ENCODE results near the gene ALMS1.
"Not testable (repeated sequence)": the region's sequence is repeated elsewhere in the genome, so short reads cannot be mapped to it uniquely, and the experiment has no call there.

DNA sequence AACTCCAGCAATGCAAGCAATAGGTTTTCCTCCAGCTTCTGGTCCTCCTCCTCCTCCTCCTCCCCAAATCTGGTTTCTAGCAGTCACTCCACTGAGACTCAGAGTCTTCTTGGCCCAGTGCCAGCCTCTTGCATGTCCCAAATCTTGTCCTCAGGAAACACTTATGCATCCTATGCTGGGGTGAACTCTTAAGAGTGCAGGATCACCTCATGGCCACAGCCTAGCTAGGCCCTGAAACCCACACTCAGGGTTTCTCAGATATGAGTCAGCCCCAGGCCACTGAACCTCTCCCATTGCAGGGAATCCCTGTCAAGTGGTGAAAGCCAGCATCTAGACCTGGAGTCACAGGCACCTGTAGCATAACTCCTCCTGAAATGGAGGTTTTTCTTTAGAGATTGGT, 238.4 kb downstream of the ALMS1 start:
- TF ChIP-seq, protein P1, sequence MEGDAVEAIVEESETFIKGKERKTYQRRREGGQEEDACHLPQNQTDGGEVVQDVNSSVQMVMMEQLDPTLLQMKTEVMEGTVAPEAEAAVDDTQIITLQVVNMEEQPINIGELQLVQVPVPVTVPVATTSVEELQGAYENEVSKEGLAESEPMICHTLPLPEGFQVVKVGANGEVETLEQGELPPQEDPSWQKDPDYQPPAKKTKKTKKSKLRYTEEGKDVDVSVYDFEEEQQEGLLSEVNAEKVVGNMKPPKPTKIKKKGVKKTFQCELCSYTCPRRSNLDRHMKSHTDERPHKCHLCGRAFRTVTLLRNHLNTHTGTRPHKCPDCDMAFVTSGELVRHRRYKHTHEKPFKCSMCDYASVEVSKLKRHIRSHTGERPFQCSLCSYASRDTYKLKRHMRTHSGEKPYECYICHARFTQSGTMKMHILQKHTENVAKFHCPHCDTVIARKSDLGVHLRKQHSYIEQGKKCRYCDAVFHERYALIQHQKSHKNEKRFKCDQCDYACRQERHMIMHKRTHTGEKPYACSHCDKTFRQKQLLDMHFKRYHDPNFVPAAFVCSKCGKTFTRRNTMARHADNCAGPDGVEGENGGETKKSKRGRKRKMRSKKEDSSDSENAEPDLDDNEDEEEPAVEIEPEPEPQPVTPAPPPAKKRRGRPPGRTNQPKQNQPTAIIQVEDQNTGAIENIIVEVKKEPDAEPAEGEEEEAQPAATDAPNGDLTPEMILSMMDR (IDR thresholded peaks at IDR 0.05), result not testable (repeated sequence)
- not testable (repeated sequence) for TF ChIP-seq POLR2A (IDR thresholded peaks at IDR 0.05)
